Tibial nerve (tissue), 4 donors: ENCODE measurements around the gene KLHL25. TPM values are rescaled to one million over a fixed set of nuclear protein-coding genes. Genes with fewer than 3 reads are reported as not detected.

Experiments
- DNase-seq, 2 donors: peaks; one replicate each; pipeline ENCODE4 v3.0.0-alpha.2; 2019; ENCODE audit warnings: low spot score in 2 of 2
- H3K27ac ChIP-seq, 4 donors: fragments of 200-600 bp; sonication (generic) in 3 of 4; one replicate each; pipeline ENCODE4 v1.5.1; 2017 to 2019; ENCODE audit warnings: mild to moderate bottlenecking in 1 of 4
- H3K27me3 ChIP-seq, 2 donors: fragments of 200-600 bp; sonication (generic) in 1 of 2; one replicate each; pipeline versions ENCODE4 v1.5.1 to v1.6.0; 2017 to 2019
- H3K36me3 ChIP-seq, 3 donors: fragments of 200-600 bp; sonication (generic); one replicate each; pipeline ENCODE4 v1.5.1; 2018 to 2019
- H3K4me1 ChIP-seq, 4 donors: fragments of 200-600 bp; sonication (generic) in 3 of 4; one replicate each; pipeline ENCODE4 v1.5.1; 2017 to 2019
- H3K4me3 ChIP-seq, 4 donors: fragments of 200-600 bp; sonication (generic) in 3 of 4; one replicate each; pipeline ENCODE4 v1.5.1; 2017 to 2019; ENCODE audit warnings: mild to moderate bottlenecking in 1 of 4, moderate library complexity in 1 of 4
- H3K9me3 ChIP-seq, 4 donors: fragments of 200-600 bp; sonication (generic) in 3 of 4; one replicate each; pipeline ENCODE4 v1.5.1; 2017 to 2019
- EP300 ChIP-seq, 2 donors: sonication (generic); formaldehyde crosslinking; IDR thresholded peaks; one replicate each; pipeline ENCODE4 v1.6.1; 2017; ENCODE audit warnings: antibody characterized with exemption in 2 of 2, mild to moderate bottlenecking in 1 of 2
- POLR2A ChIP-seq, 2 donors: fragments of 450-650 bp; IDR thresholded peaks; one replicate each; pipeline ENCODE4 v1.6.1; 2017; ENCODE audit warnings: antibody characterized with exemption in 2 of 2, mild to moderate bottlenecking in 2 of 2, moderate library complexity in 2 of 2
- WGBS, 2 donors: methylation state at CpG; one replicate each; pipeline ENCODE4 v1.1.5; 2018; 5-methylcytosine and 5-hydroxymethylcytosine counted together
- total RNA-seq, 4 donors: library from RNA; depleted of rRNA; stranded (reverse); fragments of >200 nt; gene quantifications; one replicate each; pipeline ENCODE4 v1.1.0, GENCODE V29; 2016
- TF ChIP-seq, protein P1 (sequence below), 5 experiments: fragments of 200-600 bp in 3 of 5; fragments of 450-650 bp in 2 of 5; sonication (generic) in 3 of 5; IDR thresholded peaks; one replicate each; pipeline ENCODE4 v1.5.1; 2016 to 2019; ENCODE audit warnings: antibody characterized with exemption in 5 of 5, mild to moderate bottlenecking in 3 of 5, moderate library complexity in 2 of 5

The KLHL25 gene
- total RNA-seq, 4 donors from 2014 or later, result 8.4 to 34.2 (median 12.6) TPM

DNA sequence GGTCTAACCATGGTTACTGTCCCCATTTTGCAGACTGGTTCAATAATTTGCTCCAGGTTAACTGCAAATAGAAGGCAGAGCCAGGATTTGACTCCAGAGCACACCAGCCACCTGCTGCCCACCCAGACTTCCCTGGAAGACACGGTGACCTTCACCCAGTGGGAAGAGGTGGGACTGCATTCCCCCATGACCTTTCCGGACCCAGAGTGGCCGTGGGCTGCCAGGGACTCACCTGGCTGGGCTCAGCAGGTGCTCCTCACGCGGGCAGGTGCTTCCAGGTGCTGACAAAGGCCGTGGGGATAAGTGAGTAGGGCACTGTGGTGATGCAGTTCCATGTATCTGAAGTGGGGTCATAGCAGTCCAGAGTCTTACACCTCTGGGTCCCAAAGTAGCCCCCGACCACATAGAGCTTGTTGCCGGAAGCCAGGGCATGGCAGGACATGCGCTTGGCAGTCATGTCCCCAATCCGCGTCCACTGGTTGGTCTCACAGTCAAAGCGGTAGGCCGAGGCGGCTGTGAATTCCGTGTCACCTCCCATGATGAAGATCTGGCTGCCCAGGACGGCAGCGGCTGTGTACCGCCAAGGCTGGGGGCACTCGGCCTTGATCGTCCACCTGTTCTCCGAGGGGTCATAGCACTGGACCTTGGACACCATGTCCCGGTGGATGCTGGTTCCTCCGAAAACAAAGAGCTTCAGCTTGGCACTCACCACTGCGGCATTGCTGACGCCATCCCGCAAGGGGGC lies 26.8 kb downstream of the KLHL25 start:
- WGBS, 2 donors, result 96 to 99% methylated on average over 8 to 26 of the region's 26 CpGs
- H3K4me3 ChIP-seq, result no peak overlapping the region
- no peaks in the 10 kb centered on the region for H3K27me3 ChIP-seq
- no peak for DNase-seq
- peaks cover 0 to 57% (median 29%) of the 10 kb centered on the region in 4 donors for H3K4me1 ChIP-seq
- H3K9me3 ChIP-seq, result no peaks in the 10 kb centered on the region
- TF ChIP-seq POLR2A (IDR thresholded peaks at IDR 0.05) (no peak), EP300 (IDR thresholded peaks at IDR 0.05) (no peak)
- TF ChIP-seq, protein P1, sequence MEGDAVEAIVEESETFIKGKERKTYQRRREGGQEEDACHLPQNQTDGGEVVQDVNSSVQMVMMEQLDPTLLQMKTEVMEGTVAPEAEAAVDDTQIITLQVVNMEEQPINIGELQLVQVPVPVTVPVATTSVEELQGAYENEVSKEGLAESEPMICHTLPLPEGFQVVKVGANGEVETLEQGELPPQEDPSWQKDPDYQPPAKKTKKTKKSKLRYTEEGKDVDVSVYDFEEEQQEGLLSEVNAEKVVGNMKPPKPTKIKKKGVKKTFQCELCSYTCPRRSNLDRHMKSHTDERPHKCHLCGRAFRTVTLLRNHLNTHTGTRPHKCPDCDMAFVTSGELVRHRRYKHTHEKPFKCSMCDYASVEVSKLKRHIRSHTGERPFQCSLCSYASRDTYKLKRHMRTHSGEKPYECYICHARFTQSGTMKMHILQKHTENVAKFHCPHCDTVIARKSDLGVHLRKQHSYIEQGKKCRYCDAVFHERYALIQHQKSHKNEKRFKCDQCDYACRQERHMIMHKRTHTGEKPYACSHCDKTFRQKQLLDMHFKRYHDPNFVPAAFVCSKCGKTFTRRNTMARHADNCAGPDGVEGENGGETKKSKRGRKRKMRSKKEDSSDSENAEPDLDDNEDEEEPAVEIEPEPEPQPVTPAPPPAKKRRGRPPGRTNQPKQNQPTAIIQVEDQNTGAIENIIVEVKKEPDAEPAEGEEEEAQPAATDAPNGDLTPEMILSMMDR (IDR thresholded peaks at IDR 0.05), result no peak
- H3K27ac ChIP-seq, result no peak overlapping the region
- H3K36me3 ChIP-seq, result peaks cover 0 to 19% (median 0%) of the 10 kb centered on the region in 3 donors

DNA sequence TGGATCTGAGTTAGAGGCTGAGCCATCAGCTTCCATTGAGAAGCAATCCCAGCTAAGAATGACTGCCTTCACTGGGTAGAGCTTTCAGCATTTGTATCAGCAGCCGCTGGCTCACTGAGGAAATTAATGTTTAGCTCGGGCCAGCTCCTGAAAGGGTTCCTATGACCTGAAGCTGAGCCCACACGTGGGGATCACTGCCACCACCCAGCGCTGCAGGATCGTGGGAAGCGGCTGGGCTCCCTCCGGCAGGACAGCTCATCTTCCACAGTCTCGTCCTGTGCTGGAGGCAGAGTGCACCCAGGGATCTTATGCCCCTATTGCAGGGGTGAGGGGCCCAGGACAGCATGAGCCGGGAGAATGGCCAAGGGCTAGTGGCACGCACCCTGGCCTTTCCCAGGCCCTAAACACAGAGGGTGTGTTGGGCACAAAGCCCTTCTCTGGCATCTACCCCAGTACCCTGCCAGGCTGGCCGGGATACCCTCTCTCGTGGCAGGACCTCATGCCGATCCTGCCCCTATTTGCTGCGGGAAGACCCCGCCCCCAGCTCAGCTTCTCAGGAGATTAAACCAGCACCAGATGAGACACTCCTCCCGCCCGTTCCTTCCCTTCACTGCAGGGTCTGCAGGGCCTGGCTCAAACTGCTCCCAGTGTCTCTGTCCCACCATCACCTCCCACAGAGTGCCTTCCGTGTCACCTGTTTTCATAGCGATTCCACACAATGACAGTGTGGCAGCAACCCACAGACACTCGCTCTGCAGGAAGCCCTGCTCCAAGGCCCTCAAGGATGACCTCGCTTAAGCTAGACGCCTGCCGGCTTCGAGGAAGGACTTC lies 28.5 kb downstream of the KLHL25 start:
- no peak for DNase-seq
- peaks cover 0 to 28% (median 0%) of the 10 kb centered on the region in 3 donors for H3K36me3 ChIP-seq
- peaks cover 0 to 44% (median 19%) of the 10 kb centered on the region in 4 donors for H3K4me1 ChIP-seq
- WGBS, 2 donors, result 56 to 58% methylated on average over 22 to 24 of the region's 24 CpGs
- no peak for TF ChIP-seq EP300 (IDR thresholded peaks at IDR 0.05)
- TF ChIP-seq, protein P1 (IDR thresholded peaks at IDR 0.05), result no peak
- no peak for TF ChIP-seq POLR2A (IDR thresholded peaks at IDR 0.05)
- no peaks in the 10 kb centered on the region for H3K9me3 ChIP-seq
- no peaks in the 10 kb centered on the region for H3K27me3 ChIP-seq
- H3K4me3 ChIP-seq, result no peak overlapping the region
- H3K27ac ChIP-seq, result peak overlapping the region in 2 of 4 donors; percentile 57 to 61

DNA sequence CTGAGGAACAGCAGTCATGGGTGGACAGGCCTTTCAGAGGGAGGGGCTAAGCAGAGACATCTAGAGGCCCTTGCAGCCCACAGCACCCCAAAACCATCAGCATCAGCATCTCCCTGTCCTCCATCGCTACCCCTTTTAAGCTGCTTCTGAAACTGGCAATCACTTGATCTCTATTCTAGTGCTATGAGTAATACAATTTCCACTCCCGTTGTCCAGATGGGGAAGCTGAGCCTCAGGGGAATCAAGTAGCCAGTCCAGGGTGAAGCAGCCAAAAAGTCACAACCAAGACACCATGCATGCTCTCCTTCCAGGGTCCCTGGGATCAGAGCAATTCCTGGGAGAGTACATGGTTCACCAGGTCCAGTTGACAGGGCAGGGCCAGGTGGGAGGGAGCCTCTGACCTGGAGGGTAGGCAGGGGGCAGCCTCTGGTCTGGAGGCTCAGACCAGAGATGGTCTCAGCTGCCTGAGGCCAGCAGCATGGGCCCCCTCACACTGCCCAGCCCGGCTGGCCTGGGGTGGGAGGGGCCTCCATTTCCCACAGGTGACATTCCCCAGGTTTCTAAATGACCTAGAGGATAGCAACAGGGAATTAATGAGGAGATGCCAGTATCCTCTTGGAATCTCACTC lies 30.0 kb downstream of the KLHL25 start:
- no peaks in the 10 kb centered on the region for H3K27me3 ChIP-seq
- WGBS, 2 donors, result 54 to 62% methylated on average over 3 of the region's 3 CpGs
- H3K36me3 ChIP-seq, result peaks cover 0 to 41% (median 0%) of the 10 kb centered on the region in 3 donors
- no peaks in the 10 kb centered on the region for H3K9me3 ChIP-seq
- DNase-seq, result peak in 1 of 2 donors; percentile 39
- peak overlapping the region in 2 of 4 donors; percentile 48 to 54 for H3K27ac ChIP-seq
- no peak overlapping the region for H3K4me3 ChIP-seq
- peaks cover 0 to 31% (median 13%) of the 10 kb centered on the region in 4 donors for H3K4me1 ChIP-seq
- TF ChIP-seq EP300 (IDR thresholded peaks at IDR 0.05), result no peak
- TF ChIP-seq POLR2A (IDR thresholded peaks at IDR 0.05), result no peak
- TF ChIP-seq, protein P1 (IDR thresholded peaks at IDR 0.05), result no peak

DNA sequence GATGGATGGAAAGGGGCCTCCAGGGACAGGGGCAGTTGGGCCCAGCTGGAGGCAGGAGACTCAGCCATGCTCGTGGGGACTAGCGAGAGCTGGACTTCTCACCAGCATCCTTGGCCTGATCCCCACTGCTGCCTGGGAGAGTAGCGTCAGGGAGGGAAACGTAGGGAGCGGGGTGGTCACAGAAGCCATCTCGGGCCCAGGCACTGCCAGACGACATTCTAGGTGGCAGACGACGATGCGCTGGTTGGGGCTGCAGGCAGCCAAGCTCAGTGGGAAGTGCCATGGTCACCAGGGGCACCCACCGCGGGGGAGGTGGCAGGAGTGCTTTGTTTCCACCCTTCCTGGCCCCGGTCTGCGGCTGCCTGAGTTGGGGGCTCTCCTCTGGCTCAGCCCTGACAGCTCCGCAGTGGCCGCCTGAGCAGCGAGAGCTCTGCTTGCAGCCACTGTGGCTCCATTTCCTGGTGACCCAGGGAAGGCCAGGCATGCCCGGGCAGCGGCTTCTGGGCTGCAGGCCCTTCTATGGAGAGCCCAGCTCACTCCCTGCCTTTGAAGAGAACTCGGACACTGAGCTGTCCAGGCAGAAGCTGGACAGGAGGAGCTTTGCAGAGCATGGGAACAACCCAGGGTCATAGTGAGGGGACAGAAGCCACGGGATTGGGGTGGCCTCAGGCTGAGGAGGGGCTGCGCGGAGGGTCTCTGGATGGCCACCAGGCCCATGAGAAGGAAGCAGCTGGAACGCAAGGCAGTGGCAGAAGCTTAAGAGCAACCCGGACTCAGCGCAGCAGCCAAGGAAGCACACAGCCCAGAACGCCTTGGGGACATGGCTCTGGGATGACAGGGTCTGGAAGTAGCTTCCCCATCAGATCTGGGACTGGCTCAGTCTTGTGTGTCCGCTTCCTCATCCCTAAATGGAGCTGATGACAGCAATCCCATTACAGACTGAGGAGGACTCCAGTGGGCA lies 30.8 kb downstream of the KLHL25 start:
- DNase-seq, result no peak
- no peak overlapping the region for H3K4me3 ChIP-seq
- TF ChIP-seq EP300 (IDR thresholded peaks at IDR 0.05) (no peak), POLR2A (IDR thresholded peaks at IDR 0.05) (no peak)
- TF ChIP-seq, protein P1 (IDR thresholded peaks at IDR 0.05), result no peak
- H3K27me3 ChIP-seq, result no peaks in the 10 kb centered on the region
- H3K4me1 ChIP-seq, result peaks cover 0 to 31% (median 13%) of the 10 kb centered on the region in 4 donors
- H3K27ac ChIP-seq, result peak overlapping the region in 2 of 4 donors; percentile 48 to 54
- H3K36me3 ChIP-seq, result peaks cover 0 to 43% (median 0%) of the 10 kb centered on the region in 3 donors
- WGBS, 2 donors, result 88 to 92% methylated on average over 21 to 22 of the region's 28 CpGs
- no peaks in the 10 kb centered on the region for H3K9me3 ChIP-seq
